ENCODE data around the gene EFCAB7. TPM values are rescaled to one million over a fixed set of nuclear protein-coding genes. Genes with fewer than 3 reads are reported as not detected.
"Not testable (repeated sequence)": the region's sequence is repeated elsewhere in the genome, so short reads cannot be mapped to it uniquely, and the experiment has no call there.

EFCAB7 gene
- total RNA-seq, 1 donor: 6.0 TPM

GRCh38 chr1:63532727-63533126 lies 9.4 kb downstream of the EFCAB7 start:
- H3K4me1 ChIP-seq (ENCODE audit: insufficient read depth, low read length): no peaks in the 10 kb centered on the region
- no peak overlapping the region for H3K4me3 ChIP-seq (ENCODE audit: low read length)
- no peaks in the 10 kb centered on the region for H3K27me3 ChIP-seq (ENCODE audit: insufficient read depth, low read length)
- H3K9me3 ChIP-seq (ENCODE audit: low read depth, low read length): no peaks in the 10 kb centered on the region

DNA sequence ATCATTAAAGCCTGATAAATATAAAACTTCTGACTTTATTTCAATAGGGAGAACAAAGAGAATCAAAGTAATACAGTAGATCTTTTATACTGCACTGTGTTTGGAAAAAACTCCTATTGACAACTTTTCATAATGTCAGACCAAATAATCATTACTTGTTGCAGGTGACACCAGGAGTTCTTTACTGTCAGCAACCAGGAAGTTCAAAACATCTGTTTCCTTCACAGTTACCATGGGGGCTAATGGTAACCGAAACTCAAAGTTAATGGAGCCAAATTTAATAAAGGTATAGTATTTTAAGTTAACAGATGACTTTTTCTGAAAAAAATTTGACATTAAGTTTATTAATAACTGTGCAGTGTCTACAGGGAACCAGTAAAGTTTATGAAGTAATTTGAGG lies 10.6 kb downstream of the EFCAB7 start:
- no peaks in the 10 kb centered on the region for H3K27me3 ChIP-seq (ENCODE audit: insufficient read depth, low read length)
- H3K4me3 ChIP-seq (ENCODE audit: low read length): no peak overlapping the region
- H3K9me3 ChIP-seq (ENCODE audit: low read depth, low read length): no peaks in the 10 kb centered on the region
- H3K4me1 ChIP-seq (ENCODE audit: insufficient read depth, low read length): no peaks in the 10 kb centered on the region

GRCh38 chr1:63534406-63534805 lies 11.1 kb downstream of the EFCAB7 start:
- H3K27me3 ChIP-seq (ENCODE audit: insufficient read depth, low read length): no peaks in the 10 kb centered on the region
- no peaks in the 10 kb centered on the region for H3K9me3 ChIP-seq (ENCODE audit: low read depth, low read length)
- no peaks in the 10 kb centered on the region for H3K4me1 ChIP-seq (ENCODE audit: insufficient read depth, low read length)
- H3K4me3 ChIP-seq (ENCODE audit: low read length): no peak overlapping the region

DNA sequence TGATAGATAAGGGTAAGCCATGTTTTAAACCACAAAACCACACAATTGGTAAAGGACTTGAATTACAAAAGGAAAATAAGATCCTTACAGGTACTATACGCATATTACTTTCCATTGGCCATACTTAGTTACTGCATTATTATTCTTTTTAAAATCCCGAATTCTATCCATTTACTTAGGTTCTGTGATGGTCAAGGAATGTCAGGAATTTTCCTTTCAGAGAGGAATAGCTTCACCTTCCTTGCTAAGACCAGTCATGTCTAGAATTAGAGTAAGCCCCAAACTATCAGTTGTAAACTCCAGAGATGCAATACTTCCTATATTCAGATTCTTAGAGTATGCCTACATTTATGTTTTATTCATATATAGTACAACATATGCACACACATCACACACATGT lies 13.7 kb downstream of the EFCAB7 start:
- H3K27me3 ChIP-seq (ENCODE audit: insufficient read depth, low read length): no peaks in the 10 kb centered on the region
- H3K4me3 ChIP-seq (ENCODE audit: low read length): no peak overlapping the region
- H3K4me1 ChIP-seq (ENCODE audit: insufficient read depth, low read length): no peaks in the 10 kb centered on the region
- H3K9me3 ChIP-seq (ENCODE audit: low read depth, low read length): no peaks in the 10 kb centered on the region

- Histone ChIP-seq H3K27me3 (ENCODE audit: insufficient read depth, low read length) (no peaks in the 10 kb centered on the region), H3K4me3 (ENCODE audit: low read length) (no peak overlapping the region), H3K9me3 (ENCODE audit: low read depth, low read length) (no peaks in the 10 kb centered on the region), H3K4me1 (ENCODE audit: insufficient read depth, low read length) (no peaks in the 10 kb centered on the region)
Measured at GRCh38 chr1:63537940-63538339, 14.6 kb downstream of the EFCAB7 start.

DNA sequence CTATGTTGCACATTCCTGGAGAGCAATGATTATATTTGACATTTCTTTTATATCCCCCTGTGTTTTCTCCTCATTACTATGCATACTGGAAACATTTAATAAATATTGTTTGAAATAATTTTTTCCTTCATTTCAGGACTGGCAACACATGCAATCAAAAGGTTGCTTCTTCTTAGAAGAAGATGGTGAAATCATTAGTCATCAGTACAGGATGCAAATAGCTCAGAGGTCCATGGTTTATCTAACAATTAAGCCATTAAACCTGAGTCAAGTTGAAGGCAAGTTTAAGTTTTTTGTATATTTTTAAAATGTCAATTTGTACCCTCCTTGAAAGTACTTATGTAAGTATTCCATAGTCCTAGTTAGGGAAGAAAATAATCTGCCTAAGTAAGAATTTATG lies 22.5 kb downstream of the EFCAB7 start:
- H3K27me3 ChIP-seq (ENCODE audit: insufficient read depth, low read length): no peaks in the 10 kb centered on the region
- H3K4me3 ChIP-seq (ENCODE audit: low read length): no peak overlapping the region
- H3K9me3 ChIP-seq (ENCODE audit: low read depth, low read length): no peaks in the 10 kb centered on the region
- no peaks in the 10 kb centered on the region for H3K4me1 ChIP-seq (ENCODE audit: insufficient read depth, low read length)

- Histone ChIP-seq H3K9me3 (ENCODE audit: low read depth, low read length) (no peaks in the 10 kb centered on the region), H3K4me1 (ENCODE audit: insufficient read depth, low read length) (no peaks in the 10 kb centered on the region), H3K27me3 (ENCODE audit: insufficient read depth, low read length) (no peaks in the 10 kb centered on the region), H3K4me3 (ENCODE audit: low read length) (no peak overlapping the region)
Measured at GRCh38 chr1:63547621-63548294, 24.4 kb downstream of the EFCAB7 start.

- Histone ChIP-seq H3K27me3 (ENCODE audit: insufficient read depth, low read length) (no peaks in the 10 kb centered on the region), H3K9me3 (ENCODE audit: low read depth, low read length) (no peaks in the 10 kb centered on the region), H3K4me3 (ENCODE audit: low read length) (no peak overlapping the region), H3K4me1 (ENCODE audit: insufficient read depth, low read length) (no peaks in the 10 kb centered on the region)
Measured at GRCh38 chr1:63548303-63548702, 25.0 kb downstream of the EFCAB7 start.

DNA sequence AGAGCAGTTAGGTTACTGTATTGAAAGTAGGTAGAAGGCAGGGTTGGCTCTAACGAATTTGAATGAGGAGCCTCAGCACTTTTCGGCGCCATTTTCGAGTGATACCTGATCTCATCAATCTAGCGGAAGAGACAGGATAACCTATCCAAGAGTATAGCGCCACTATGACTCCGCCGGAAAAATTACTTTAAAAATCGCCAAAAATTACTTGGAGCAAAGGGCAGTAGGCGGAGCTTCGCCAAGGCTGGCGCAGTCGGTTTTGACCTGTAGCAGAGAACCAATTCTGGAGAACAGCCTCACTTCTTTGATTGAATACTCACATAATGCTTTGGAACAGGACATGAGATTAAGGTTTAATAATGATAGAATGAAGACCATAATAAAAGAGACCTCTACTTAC lies 25.6 kb downstream of the EFCAB7 start:
- Histone ChIP-seq H3K27me3 (ENCODE audit: insufficient read depth, low read length) (no peaks in the 10 kb centered on the region), H3K4me1 (ENCODE audit: insufficient read depth, low read length) (no peaks in the 10 kb centered on the region), H3K4me3 (ENCODE audit: low read length) (no peak overlapping the region), H3K9me3 (ENCODE audit: low read depth, low read length) (no peaks in the 10 kb centered on the region)

DNA sequence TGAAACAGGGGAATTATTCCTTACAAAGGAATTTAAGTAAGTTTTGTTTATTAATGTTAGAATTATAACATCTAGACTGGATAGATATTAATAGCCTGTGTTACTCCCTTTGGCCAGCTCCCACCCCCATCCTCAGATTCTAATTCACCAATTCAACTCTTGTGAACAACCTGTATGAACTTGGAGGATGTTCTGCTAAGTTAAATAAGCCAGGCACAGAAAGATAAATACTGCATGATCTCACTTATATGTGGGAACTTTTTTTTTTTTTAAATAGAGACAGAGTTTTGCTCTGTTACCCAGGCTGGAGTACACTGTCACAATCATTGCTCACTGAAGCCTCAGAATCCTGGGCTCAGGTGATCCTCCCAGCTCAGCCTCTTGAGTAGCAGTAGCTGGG lies 32.2 kb downstream of the EFCAB7 start:
- Histone ChIP-seq H3K4me3 (ENCODE audit: low read length) (no peak overlapping the region), H3K9me3 (ENCODE audit: low read depth, low read length) (no peaks in the 10 kb centered on the region), H3K4me1 (ENCODE audit: insufficient read depth, low read length) (no peaks in the 10 kb centered on the region), H3K27me3 (ENCODE audit: insufficient read depth, low read length) (no peaks in the 10 kb centered on the region)

GRCh38 chr1:63557365-63557987 lies 34.2 kb downstream of the EFCAB7 start:
- Histone ChIP-seq H3K9me3 (ENCODE audit: low read depth, low read length) (no peaks in the 10 kb centered on the region), H3K4me3 (ENCODE audit: low read length) (no peak overlapping the region), H3K27me3 (ENCODE audit: insufficient read depth, low read length) (no peaks in the 10 kb centered on the region), H3K4me1 (ENCODE audit: insufficient read depth, low read length) (no peaks in the 10 kb centered on the region)

GRCh38 chr1:63559357-63559756 lies 36.0 kb downstream of the EFCAB7 start:
- H3K4me3 ChIP-seq (ENCODE audit: low read length): no peak overlapping the region
- H3K9me3 ChIP-seq (ENCODE audit: low read depth, low read length): no peaks in the 10 kb centered on the region
- H3K4me1 ChIP-seq (ENCODE audit: insufficient read depth, low read length): no peaks in the 10 kb centered on the region
- H3K27me3 ChIP-seq (ENCODE audit: insufficient read depth, low read length): no peaks in the 10 kb centered on the region

DNA sequence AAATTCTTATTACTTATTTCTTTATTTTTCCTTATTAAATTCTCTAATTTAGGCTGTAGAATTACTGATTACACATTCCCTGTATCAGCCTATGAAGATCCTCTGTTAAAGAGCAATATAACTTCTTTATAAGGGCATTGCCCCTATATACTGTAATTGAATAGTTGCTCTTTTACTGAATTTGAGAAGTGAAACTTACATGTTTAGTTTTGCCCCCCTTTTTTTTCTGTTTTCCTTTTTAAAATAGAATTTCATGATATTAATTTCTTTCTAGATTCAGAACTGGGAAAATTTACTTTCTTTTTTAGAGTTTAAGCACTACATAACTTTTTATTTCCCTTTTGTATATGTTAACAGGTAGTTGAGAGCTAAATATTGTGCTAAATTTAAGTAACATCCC lies 40.4 kb downstream of the EFCAB7 start:
- H3K27me3 ChIP-seq (ENCODE audit: insufficient read depth, low read length): no peaks in the 10 kb centered on the region
- no peaks in the 10 kb centered on the region for H3K4me1 ChIP-seq (ENCODE audit: insufficient read depth, low read length)
- H3K9me3 ChIP-seq (ENCODE audit: low read depth, low read length): no peaks in the 10 kb centered on the region
- H3K4me3 ChIP-seq (ENCODE audit: low read length): no peak overlapping the region

DNA sequence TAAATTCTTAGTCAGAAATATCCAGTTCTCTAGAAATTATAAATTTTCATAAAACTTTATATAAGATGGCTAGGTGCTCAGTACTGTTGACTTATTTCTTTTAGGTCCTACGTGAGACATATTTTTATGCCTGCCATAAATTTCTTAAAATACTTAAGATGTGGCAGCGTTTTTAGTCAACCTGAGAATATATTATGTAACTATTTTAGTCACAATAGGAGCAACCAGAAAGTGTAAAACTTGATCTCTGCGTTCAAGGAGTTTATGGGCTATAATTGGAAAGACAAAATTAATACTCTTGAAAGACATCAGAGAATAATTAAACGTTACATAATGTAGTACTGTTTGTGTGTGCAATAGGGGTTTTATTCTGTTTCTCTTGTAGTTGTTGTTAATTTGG lies 45.7 kb downstream of the EFCAB7 start:
- H3K4me3 ChIP-seq (ENCODE audit: low read length): no peak overlapping the region

GRCh38 chr1:63569640-63570316 lies 46.5 kb downstream of the EFCAB7 start:
- no peaks in the 10 kb centered on the region for H3K9me3 ChIP-seq (ENCODE audit: low read depth, low read length)
- H3K4me3 ChIP-seq (ENCODE audit: low read length): no peak overlapping the region
- no peaks in the 10 kb centered on the region for H3K27me3 ChIP-seq (ENCODE audit: insufficient read depth, low read length)
- H3K4me1 ChIP-seq (ENCODE audit: insufficient read depth, low read length): no peaks in the 10 kb centered on the region

More for the DNA sequence above, 45.7 kb downstream of the EFCAB7 start:
- H3K9me3 ChIP-seq (ENCODE audit: low read depth, low read length): no peaks in the 10 kb centered on the region
- no peaks in the 10 kb centered on the region for H3K27me3 ChIP-seq (ENCODE audit: insufficient read depth, low read length)
- no peaks in the 10 kb centered on the region for H3K4me1 ChIP-seq (ENCODE audit: insufficient read depth, low read length)

DNA sequence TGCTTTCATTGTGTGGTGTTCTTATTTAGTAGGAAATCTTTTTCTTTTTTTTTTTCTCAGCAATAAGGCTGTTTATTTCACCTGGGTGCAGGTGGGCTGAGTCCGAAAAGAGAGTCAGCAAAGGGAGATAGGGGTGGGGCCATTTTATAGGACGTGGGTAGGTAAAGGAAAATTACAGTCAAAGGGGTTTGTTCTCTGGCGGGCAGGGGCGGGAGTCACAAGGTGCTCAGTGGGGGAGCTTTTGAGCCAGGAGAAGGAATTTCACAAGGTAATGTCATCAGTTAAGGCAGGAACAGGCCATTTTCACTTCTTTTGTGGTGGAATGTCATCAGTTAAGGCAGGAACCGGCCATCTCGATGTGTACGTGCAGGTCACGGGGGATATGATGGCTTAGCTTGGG lies 49.4 kb downstream of the EFCAB7 start:
- not testable (repeated sequence) for H3K4me3 ChIP-seq (ENCODE audit: low read length); H3K9me3 ChIP-seq (ENCODE audit: low read depth, low read length); H3K27me3 ChIP-seq (ENCODE audit: insufficient read depth, low read length); H3K4me1 ChIP-seq (ENCODE audit: insufficient read depth, low read length)
